Measurements from ENCODE around the gene ARHGEF11. TPM values are rescaled to one million over a fixed set of nuclear protein-coding genes. Genes with fewer than 3 reads are reported as not detected.

ARHGEF11 gene
- total RNA-seq, 1 experiment from 2014 or later: 55.5 TPM

DNA sequence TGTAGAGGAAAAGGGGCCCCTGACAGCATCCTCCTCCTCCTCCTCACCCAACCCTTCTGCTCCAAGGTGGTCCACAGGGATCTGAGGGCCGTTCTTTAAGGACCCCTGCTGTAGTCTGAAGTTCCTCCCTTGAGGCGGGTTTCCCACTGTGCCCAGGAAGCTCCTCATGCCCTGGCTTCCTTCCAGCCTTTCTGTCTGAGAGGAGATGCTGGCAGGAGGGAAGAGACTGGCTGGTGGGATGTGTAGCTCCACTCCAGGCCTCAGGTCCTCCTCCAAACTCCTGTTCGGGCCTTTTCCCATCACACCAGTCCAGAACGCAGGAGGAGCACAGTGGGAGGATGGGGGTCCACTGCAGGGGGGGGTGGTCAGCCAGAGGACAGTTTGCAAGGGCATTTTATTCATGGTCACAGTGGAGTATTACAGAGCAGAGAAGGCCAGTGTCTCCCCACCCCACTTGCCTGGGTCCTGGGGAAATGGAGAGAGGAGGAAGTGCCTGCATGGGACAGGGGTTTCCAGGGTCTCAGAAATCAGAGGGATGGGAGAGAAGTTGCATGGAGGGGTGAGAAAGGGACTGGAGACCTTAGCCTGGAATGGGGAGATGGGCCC lies 46.2 kb upstream of the ARHGEF11 start:
- no peak for ATAC-seq
- ChIA-PET CTCF (no interaction called here), POLR2A (no interaction called here)
- BruUV-seq (replicated peaks): no TSS peak
- intact Hi-C loops (cut with micrococcal nuclease; ENCODE audit: unreplicated experiment) (no loop called here), in situ Hi-C loops (cut with HindIII; ENCODE audit: low pct_unique_long_range_greater_than_20kb, low sequenced_read_pairs) (no loop called here)
- H3K9me3 ChIP-seq (ENCODE audit: control insufficient read depth, insufficient read depth, low read depth, low read length): no peaks in the 10 kb centered on the region
- H3K27ac ChIP-seq (ENCODE audit: low read length): no peak overlapping the region
- H3K4me3 ChIP-seq (ENCODE audit: low read depth in 2 of 2, low read length in 2 of 2): no peak overlapping the region
- H3K4me1 ChIP-seq (ENCODE audit: control insufficient read depth, insufficient read depth, low read length): no peaks in the 10 kb centered on the region
- TF ChIP-seq, protein P1, sequence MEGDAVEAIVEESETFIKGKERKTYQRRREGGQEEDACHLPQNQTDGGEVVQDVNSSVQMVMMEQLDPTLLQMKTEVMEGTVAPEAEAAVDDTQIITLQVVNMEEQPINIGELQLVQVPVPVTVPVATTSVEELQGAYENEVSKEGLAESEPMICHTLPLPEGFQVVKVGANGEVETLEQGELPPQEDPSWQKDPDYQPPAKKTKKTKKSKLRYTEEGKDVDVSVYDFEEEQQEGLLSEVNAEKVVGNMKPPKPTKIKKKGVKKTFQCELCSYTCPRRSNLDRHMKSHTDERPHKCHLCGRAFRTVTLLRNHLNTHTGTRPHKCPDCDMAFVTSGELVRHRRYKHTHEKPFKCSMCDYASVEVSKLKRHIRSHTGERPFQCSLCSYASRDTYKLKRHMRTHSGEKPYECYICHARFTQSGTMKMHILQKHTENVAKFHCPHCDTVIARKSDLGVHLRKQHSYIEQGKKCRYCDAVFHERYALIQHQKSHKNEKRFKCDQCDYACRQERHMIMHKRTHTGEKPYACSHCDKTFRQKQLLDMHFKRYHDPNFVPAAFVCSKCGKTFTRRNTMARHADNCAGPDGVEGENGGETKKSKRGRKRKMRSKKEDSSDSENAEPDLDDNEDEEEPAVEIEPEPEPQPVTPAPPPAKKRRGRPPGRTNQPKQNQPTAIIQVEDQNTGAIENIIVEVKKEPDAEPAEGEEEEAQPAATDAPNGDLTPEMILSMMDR (IDR thresholded peaks at IDR 0.05): no peak
- TF ChIP-seq TCF7L2 (IDR thresholded peaks at IDR 0.05; ENCODE audit: low read depth, low read length) (no peak), POLR2AphosphoS5 (IDR thresholded peaks at IDR 0.05; ENCODE audit: low read depth, low read length) (no peak), SIN3A (IDR thresholded peaks at IDR 0.05; ENCODE audit: borderline replicate concordance, insufficient read depth, low read depth, low read length) (no peak)
- TF ChIP-seq, protein P2, sequence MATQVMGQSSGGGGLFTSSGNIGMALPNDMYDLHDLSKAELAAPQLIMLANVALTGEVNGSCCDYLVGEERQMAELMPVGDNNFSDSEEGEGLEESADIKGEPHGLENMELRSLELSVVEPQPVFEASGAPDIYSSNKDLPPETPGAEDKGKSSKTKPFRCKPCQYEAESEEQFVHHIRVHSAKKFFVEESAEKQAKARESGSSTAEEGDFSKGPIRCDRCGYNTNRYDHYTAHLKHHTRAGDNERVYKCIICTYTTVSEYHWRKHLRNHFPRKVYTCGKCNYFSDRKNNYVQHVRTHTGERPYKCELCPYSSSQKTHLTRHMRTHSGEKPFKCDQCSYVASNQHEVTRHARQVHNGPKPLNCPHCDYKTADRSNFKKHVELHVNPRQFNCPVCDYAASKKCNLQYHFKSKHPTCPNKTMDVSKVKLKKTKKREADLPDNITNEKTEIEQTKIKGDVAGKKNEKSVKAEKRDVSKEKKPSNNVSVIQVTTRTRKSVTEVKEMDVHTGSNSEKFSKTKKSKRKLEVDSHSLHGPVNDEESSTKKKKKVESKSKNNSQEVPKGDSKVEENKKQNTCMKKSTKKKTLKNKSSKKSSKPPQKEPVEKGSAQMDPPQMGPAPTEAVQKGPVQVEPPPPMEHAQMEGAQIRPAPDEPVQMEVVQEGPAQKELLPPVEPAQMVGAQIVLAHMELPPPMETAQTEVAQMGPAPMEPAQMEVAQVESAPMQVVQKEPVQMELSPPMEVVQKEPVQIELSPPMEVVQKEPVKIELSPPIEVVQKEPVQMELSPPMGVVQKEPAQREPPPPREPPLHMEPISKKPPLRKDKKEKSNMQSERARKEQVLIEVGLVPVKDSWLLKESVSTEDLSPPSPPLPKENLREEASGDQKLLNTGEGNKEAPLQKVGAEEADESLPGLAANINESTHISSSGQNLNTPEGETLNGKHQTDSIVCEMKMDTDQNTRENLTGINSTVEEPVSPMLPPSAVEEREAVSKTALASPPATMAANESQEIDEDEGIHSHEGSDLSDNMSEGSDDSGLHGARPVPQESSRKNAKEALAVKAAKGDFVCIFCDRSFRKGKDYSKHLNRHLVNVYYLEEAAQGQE (IDR thresholded peaks at IDR 0.05; ENCODE audit: insufficient read depth in 1 of 2, low read depth in 2 of 2, low read length in 1 of 2): no peak
- DNase-seq (ENCODE audit: low read depth, low spot score): no peak
- H3K36me3 ChIP-seq (ENCODE audit: control insufficient read depth, insufficient read depth, low read length): no peaks in the 10 kb centered on the region
- no peaks in the 10 kb centered on the region for H3K27me3 ChIP-seq (ENCODE audit: control insufficient read depth, insufficient read depth, low read length)

DNA sequence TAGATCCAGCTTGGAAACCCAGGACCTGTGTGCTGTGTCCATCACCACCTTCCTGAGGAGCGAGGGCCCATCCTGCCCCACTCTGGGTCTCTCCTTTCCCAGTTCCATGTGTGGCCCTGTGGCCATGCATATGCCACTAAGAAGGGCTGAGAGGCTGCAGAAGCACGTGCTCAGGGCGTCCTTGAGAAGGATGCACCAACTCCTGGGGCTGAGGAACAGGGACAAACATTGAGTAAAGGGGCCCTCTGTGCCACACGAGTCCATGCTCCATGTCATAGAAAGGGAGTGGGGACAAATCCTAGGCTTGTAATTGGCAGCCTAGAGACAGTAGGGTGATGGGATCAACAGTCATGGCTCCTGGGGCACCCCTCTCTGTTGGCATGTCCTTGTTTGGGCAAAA lies 45.6 kb upstream of the ARHGEF11 start:
- DNase-seq (ENCODE audit: low read depth, low spot score): no peak
- ChIA-PET POLR2A (no interaction called here), CTCF (interaction anchor here (2.6 kb wide), 1 partner anchor 65 kb away, joined by 85 read pairs; no protein-coding TSS in a partner anchor)
- no peak for ATAC-seq
- H3K27me3 ChIP-seq (ENCODE audit: control insufficient read depth, insufficient read depth, low read length): no peaks in the 10 kb centered on the region
- TF ChIP-seq, protein P1 (IDR thresholded peaks at IDR 0.05): no peak
- TF ChIP-seq POLR2AphosphoS5 (IDR thresholded peaks at IDR 0.05; ENCODE audit: low read depth, low read length) (no peak), TCF7L2 (IDR thresholded peaks at IDR 0.05; ENCODE audit: low read depth, low read length) (no peak), SIN3A (IDR thresholded peaks at IDR 0.05; ENCODE audit: borderline replicate concordance, insufficient read depth, low read depth, low read length) (no peak)
- TF ChIP-seq, protein P2 (IDR thresholded peaks at IDR 0.05; ENCODE audit: insufficient read depth in 1 of 2, low read depth in 2 of 2, low read length in 1 of 2): no peak
- in situ Hi-C loops (cut with HindIII; ENCODE audit: low pct_unique_long_range_greater_than_20kb, low sequenced_read_pairs) (no loop called here), intact Hi-C loops (cut with micrococcal nuclease; ENCODE audit: unreplicated experiment) (no loop called here)
- H3K36me3 ChIP-seq (ENCODE audit: control insufficient read depth, insufficient read depth, low read length): no peaks in the 10 kb centered on the region
- no TSS peak for BruUV-seq (replicated peaks)
- no peak overlapping the region for H3K27ac ChIP-seq (ENCODE audit: low read length)
- no peaks in the 10 kb centered on the region for H3K4me1 ChIP-seq (ENCODE audit: control insufficient read depth, insufficient read depth, low read length)
- H3K4me3 ChIP-seq (ENCODE audit: low read depth in 2 of 2, low read length in 2 of 2): no peak overlapping the region
- no peaks in the 10 kb centered on the region for H3K9me3 ChIP-seq (ENCODE audit: control insufficient read depth, insufficient read depth, low read depth, low read length)
